IMR-90 (cell line): Measurements from ENCODE around the gene ARHGEF6. TPM values are rescaled to one million over a fixed set of nuclear protein-coding genes. Genes with fewer than 3 reads are reported as not detected.

Experiments used
- ATAC-seq: fragments of 200-7000 bp; cut with Tn5 transposase; 2 replicates; pipeline ENCODE4 v1.9.1; 2020; ENCODE audit warnings: low read depth, mild to moderate bottlenecking, moderate library complexity
- BruUV-seq: library from RNA; stranded (reverse); fragments of 400-500 nt; replicated peaks from 2 replicates; lab custom pipeline; 2021; lab: Mats Ljungman, UMichigan
- CTCF ChIA-PET: fragments of 300-600 bp; formaldehyde crosslinking; extraction: SDS; loops from one replicate; lab custom pipeline; 2021; ENCODE audit warnings: antibody characterized with exemption; lab: Yijun Ruan, JAX
- POLR2A ChIA-PET: fragments of 300-600 bp; sonication (Branson Sonifier 250); formaldehyde crosslinking; loops from one replicate; lab custom pipeline; 2022; ENCODE audit warnings: antibody characterized with exemption; ENCODE audit not compliant: unreplicated experiment; lab: Charles Lee
- DNase-seq: peaks from one replicate; pipeline ENCODE4 v3.0.0; 2013
- H2AFZ ChIP-seq: replicated peaks from 2 replicates; pipeline ENCODE3; 2013; ENCODE audit warnings: low read length, mild to moderate bottlenecking; ENCODE audit not compliant: poor library complexity
- H2AK5ac ChIP-seq: 2 replicates; pipeline ENCODE4 v1.6.1; 2013; ENCODE audit warnings: low read depth, low read length, inconsistent platforms
- H2AK9ac ChIP-seq: replicated peaks from 2 replicates; pipeline ENCODE3; 2013; ENCODE audit warnings: mild to moderate bottlenecking, low read depth, low read length, moderate library complexity; ENCODE audit not compliant: poor library complexity
- H2BK120ac ChIP-seq: 2 replicates; pipeline ENCODE4 v1.6.1; 2013; ENCODE audit warnings: low read depth, low read length, inconsistent platforms
- H2BK15ac ChIP-seq: 3 replicates; pipeline ENCODE4 v1.6.1; 2013; ENCODE audit warnings: low read depth, low read length, inconsistent platforms
- H2BK20ac ChIP-seq: 2 replicates; pipeline ENCODE4 v1.6.1; 2013; ENCODE audit warnings: low read depth, mild to moderate bottlenecking, inconsistent platforms, low read length, moderate library complexity
- H2BK5ac ChIP-seq: 2 replicates; pipeline ENCODE4 v1.6.1; 2013; ENCODE audit warnings: mild to moderate bottlenecking, low read depth, low read length, inconsistent platforms; ENCODE audit not compliant: poor library complexity, severe bottlenecking
- H3K14ac ChIP-seq: replicated peaks from 2 replicates; pipeline ENCODE4 v1.6.1; 2013; ENCODE audit warnings: low read depth, low read length, inconsistent platforms
- H3K18ac ChIP-seq: 2 replicates; pipeline ENCODE4 v1.6.1; 2013; ENCODE audit warnings: low read depth, low read length, control low read depth
- H3K23ac ChIP-seq: 2 replicates; pipeline ENCODE4 v1.6.1; 2013; ENCODE audit warnings: low read depth, low read length, inconsistent platforms
- H3K27ac ChIP-seq: 2 replicates; pipeline ENCODE4 v1.5.1; 2013; ENCODE audit warnings: mild to moderate bottlenecking, control low read depth, low read length; ENCODE audit not compliant: insufficient read depth
- H3K27me3 ChIP-seq: 2 replicates; pipeline ENCODE4 v1.6.1; 2013; ENCODE audit warnings: low read length; ENCODE audit not compliant: control insufficient read depth, insufficient read depth
- H3K36me3 ChIP-seq: 2 replicates; pipeline ENCODE4 v1.6.1; 2013; ENCODE audit warnings: low read length, mixed read lengths; ENCODE audit not compliant: control insufficient read depth, insufficient read depth
- H3K4ac ChIP-seq: 2 replicates; pipeline ENCODE4 v1.6.1; 2013; ENCODE audit warnings: low read depth, low read length, inconsistent platforms
- H3K4me1 ChIP-seq: 2 replicates; pipeline ENCODE4 v1.6.1; 2013; ENCODE audit warnings: low read length, mixed read lengths; ENCODE audit not compliant: control insufficient read depth, insufficient read depth
- H3K4me2 ChIP-seq: 2 replicates; pipeline ENCODE4 v1.6.1; 2013; ENCODE audit warnings: low read depth, mild to moderate bottlenecking, control low read depth, low read length, moderate library complexity
- H3K4me3 ChIP-seq: 2 replicates; pipeline ENCODE4 v1.5.1; 2013; ENCODE audit warnings: low read depth, mild to moderate bottlenecking, control low read depth, low read length, moderate library complexity; ENCODE audit not compliant: insufficient read depth
- H3K56ac ChIP-seq: 2 replicates; pipeline ENCODE4 v1.6.1; 2013; ENCODE audit warnings: low read length, inconsistent platforms; ENCODE audit not compliant: insufficient read depth; ENCODE audit errors: extremely low read depth
- H3K79me1 ChIP-seq, 2 experiments: 2 replicates each; pipeline ENCODE4 v1.6.1; 2013; ENCODE audit warnings: low read length in 2 of 2, inconsistent platforms in 1 of 2, low read depth in 1 of 2
- H3K9ac ChIP-seq: 2 replicates; pipeline ENCODE4 v1.6.1; 2013; ENCODE audit warnings: low read depth, low read length, control low read depth
- H3K9me1 ChIP-seq: 2 replicates; pipeline ENCODE4 v1.6.1; 2013; ENCODE audit warnings: low read length, inconsistent platforms; ENCODE audit not compliant: insufficient read depth
- H3K9me3 ChIP-seq: 2 replicates; pipeline ENCODE4 v1.6.1; 2013; ENCODE audit warnings: low read length; ENCODE audit not compliant: control insufficient read depth, insufficient read depth
- H4K20me1 ChIP-seq: 2 replicates; pipeline ENCODE4 v1.6.1; 2013; ENCODE audit warnings: low read length, inconsistent platforms; ENCODE audit not compliant: insufficient read depth
- H4K5ac ChIP-seq: 2 replicates; pipeline ENCODE4 v1.6.1; 2013; ENCODE audit warnings: mild to moderate bottlenecking, low read depth, low read length, control low read depth
- H4K8ac ChIP-seq, 2 experiments: 2 replicates each; pipeline ENCODE4 v1.6.1; 2013; ENCODE audit warnings: low read depth in 2 of 2, low read length in 2 of 2, control low read depth in 1 of 2, inconsistent platforms in 1 of 2
- H4K91ac ChIP-seq: 2 replicates; pipeline ENCODE4 v1.6.1; 2013; ENCODE audit warnings: low read depth, low read length, inconsistent platforms; ENCODE audit not compliant: insufficient read depth
- RAD21 ChIP-seq: IDR thresholded peaks from 2 replicates; pipeline ENCODE4 v1.6.1; 2012; ENCODE audit warnings: low read length, improper control_type of control experiment
- WGBS, 2 experiments: methylation state at CpG; one replicate each; pipeline versions ENCODE4 v1.1.5 to v1.1.7; 2013; ENCODE audit warnings: missing lambda C conversion rate in 2 of 2; ENCODE audit not compliant: insufficient read length in 1 of 2; ENCODE audit errors: extremely low coverage in 2 of 2; 5-methylcytosine and 5-hydroxymethylcytosine counted together
- dilution Hi-C: fragments of 300-500 bp; cut with HindIII; formaldehyde crosslinking; loops from one replicate; pipeline ENCODE4 v1.14.3; 2018; ENCODE audit warnings: low sequenced_read_pairs; ENCODE audit not compliant: unreplicated experiment
- in situ Hi-C: fragments of 300-500 bp; cut with MboI; formaldehyde crosslinking; loops from 3 replicates; pipeline ENCODE4 v1.14.3; 2019; ENCODE audit warnings: low sequenced_read_pairs, inconsistent platforms, mixed read lengths
- intact Hi-C: fragments of 100-400 bp; cut with micrococcal nuclease; formaldehyde crosslinking; loops from 2 replicates; pipeline ENCODE4 v1.10.0; 2022
- polyA plus RNA-seq, 3 experiments: library from polyadenylated mRNA; depleted of rRNA; stranded (reverse); fragments of >200 nt; gene quantifications; 2 replicates each; pipeline ENCODE4 v1.2.3, GENCODE V29; 2012; ENCODE audit warnings: low replicate concordance in 1 of 3
- total RNA-seq: library from RNA; depleted of rRNA; stranded (reverse); fragments of >200 nt; gene quantifications from 2 replicates; pipeline ENCODE4 v1.2.3, GENCODE V29; 2012

The ARHGEF6 gene
- total and polyA plus RNA-seq, 2 of the 4 experiments (the other 2 are of a cell fraction), result 2.1 to 2.7 TPM

DNA sequence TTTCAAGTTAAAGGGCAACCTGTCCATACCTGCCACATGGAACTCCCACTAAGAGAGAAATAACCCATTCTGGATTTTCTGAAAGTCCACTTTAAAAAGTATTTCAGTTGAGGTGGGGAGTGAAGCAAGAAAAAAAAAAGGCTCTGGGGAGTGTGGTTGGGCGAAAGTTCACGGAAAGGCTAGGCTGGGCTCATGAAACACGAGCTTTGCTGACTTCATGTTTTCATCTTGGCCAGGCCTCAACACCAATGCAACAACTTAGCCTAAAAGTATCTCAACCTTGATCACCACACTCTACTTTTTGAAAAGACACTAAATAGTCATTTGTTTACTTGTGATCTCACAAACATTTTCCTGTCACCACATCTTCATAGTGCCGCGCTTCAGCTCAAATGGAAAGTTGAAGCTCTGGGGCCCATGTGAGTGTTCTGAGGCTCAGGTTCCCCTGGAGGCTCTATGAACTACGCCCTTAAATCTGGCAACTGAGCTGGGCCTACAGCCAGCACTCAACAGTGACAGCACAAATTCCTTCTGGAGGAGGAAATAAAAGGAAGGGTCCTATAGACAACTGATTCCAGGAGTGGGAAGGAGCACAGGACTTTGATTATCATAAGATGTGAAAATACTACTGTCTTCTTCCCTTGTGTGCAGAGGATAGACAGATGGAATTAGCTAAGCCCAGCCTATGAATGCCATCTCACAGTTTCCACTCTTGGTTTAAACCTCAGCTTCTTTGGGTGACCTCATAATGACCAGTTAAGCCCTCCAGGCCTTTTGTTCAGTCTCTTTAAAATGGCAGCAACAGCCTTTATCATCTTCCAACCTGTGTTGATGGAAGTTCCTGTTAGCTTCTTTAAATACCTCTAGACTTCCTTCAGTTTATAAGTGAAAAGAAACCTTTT is 127.7 kb downstream of the ARHGEF6 start:
- Histone ChIP-seq H3K9ac (no peak overlapping the region), H3K4me2 (no peak overlapping the region), H3K14ac (no peak overlapping the region), H2AFZ (no peak overlapping the region), H2AK9ac (no peak overlapping the region), H3K36me3 (no peaks in the 10 kb centered on the region), H4K5ac (no peak overlapping the region), H4K20me1 (no peaks in the 10 kb centered on the region), H3K23ac (no peak overlapping the region), H4K91ac (no peak overlapping the region), H2BK120ac (no peak overlapping the region), H3K9me3 (no peaks in the 10 kb centered on the region), H3K56ac (no peak overlapping the region), H4K8ac (no peak overlapping the region), H3K18ac (no peak overlapping the region), H2BK20ac (no peak overlapping the region), H2BK5ac (no peak overlapping the region), H3K4me1 (no peaks in the 10 kb centered on the region), H3K27ac (no peak overlapping the region), H3K9me1 (no peaks in the 10 kb centered on the region), H2BK15ac (no peak overlapping the region), H3K4ac (no peak overlapping the region), H3K79me1 (no peaks in the 10 kb centered on the region), H3K27me3 (peaks cover 2% of the 10 kb centered on the region), H2AK5ac (no peak overlapping the region), H3K4me3 (no peak overlapping the region)
- DNase-seq (no peak), ATAC-seq (no peak)
- BruUV-seq, result no TSS peak
- no CpG with 5 or more reads among the region's 6 CpGs for WGBS, 2 experiments
- intact Hi-C loops, result no loop called here
- CTCF ChIA-PET, result no interaction called here
- POLR2A ChIA-PET, result no interaction called here
- dilution Hi-C loops, result no loop called here
- in situ Hi-C loops, result no loop called here
- TF ChIP-seq RAD21, result no peak
